ENCODE measurements around the gene MAST4. TPM values are rescaled to one million over a fixed set of nuclear protein-coding genes. Genes with fewer than 3 reads are reported as not detected.

MAST4 gene
- total RNA-seq, 1 donor from 2014 or later, result 11.3 TPM

GRCh38 chr5:66915531-66915930 lies 319.3 kb downstream of the MAST4 start:
- Mint-ChIP-seq H3K27me3 (ENCODE audit: low read depth) (no peaks in the 10 kb centered on the region), H3K9me3 (ENCODE audit: low read depth) (no peaks in the 10 kb centered on the region), H3K4me3 (ENCODE audit: unreplicated experiment) (no peak overlapping the region), H3K4me1 (ENCODE audit: low read depth) (no peaks in the 10 kb centered on the region), H3K36me3 (ENCODE audit: low read depth) (no peaks in the 10 kb centered on the region), H3K27ac (ENCODE audit: unreplicated experiment) (no peak overlapping the region)
- DNase-seq (ENCODE audit: low spot score), result no peak
- TF ChIP-seq, protein P1, sequence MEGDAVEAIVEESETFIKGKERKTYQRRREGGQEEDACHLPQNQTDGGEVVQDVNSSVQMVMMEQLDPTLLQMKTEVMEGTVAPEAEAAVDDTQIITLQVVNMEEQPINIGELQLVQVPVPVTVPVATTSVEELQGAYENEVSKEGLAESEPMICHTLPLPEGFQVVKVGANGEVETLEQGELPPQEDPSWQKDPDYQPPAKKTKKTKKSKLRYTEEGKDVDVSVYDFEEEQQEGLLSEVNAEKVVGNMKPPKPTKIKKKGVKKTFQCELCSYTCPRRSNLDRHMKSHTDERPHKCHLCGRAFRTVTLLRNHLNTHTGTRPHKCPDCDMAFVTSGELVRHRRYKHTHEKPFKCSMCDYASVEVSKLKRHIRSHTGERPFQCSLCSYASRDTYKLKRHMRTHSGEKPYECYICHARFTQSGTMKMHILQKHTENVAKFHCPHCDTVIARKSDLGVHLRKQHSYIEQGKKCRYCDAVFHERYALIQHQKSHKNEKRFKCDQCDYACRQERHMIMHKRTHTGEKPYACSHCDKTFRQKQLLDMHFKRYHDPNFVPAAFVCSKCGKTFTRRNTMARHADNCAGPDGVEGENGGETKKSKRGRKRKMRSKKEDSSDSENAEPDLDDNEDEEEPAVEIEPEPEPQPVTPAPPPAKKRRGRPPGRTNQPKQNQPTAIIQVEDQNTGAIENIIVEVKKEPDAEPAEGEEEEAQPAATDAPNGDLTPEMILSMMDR (IDR thresholded peaks at IDR 0.05), result no peak

DNA sequence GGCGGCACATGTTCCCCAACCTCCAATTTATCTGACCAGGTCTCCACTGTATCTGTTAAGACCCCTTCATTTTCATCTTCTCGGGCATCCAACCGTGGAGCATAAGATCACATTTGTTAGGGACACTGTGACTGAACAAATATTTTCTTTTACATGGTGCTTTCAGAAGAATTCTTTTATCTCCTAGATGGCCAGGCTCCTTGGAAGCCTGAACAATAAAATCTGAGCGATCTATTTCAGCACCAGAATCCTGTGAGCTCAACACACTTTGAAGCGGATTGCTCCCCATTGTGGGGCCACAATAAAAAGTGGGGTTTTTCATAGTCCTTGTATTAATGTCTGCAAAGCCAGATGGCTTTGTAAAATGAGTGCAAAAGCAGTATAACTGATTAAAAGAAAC lies 326.7 kb downstream of the MAST4 start:
- no peaks in the 10 kb centered on the region for H3K4me1 Mint-ChIP-seq (ENCODE audit: low read depth)
- TF ChIP-seq, protein P1 (IDR thresholded peaks at IDR 0.05), result no peak
- no peaks in the 10 kb centered on the region for H3K36me3 Mint-ChIP-seq (ENCODE audit: low read depth)
- H3K27ac Mint-ChIP-seq (ENCODE audit: unreplicated experiment), result no peak overlapping the region
- no peak overlapping the region for H3K4me3 Mint-ChIP-seq (ENCODE audit: unreplicated experiment)
- H3K9me3 Mint-ChIP-seq (ENCODE audit: low read depth), result no peaks in the 10 kb centered on the region
- DNase-seq (ENCODE audit: low spot score), result no peak
- no peaks in the 10 kb centered on the region for H3K27me3 Mint-ChIP-seq (ENCODE audit: low read depth)

GRCh38 chr5:66923457-66923856 lies 327.3 kb downstream of the MAST4 start:
- H3K27me3 Mint-ChIP-seq (ENCODE audit: low read depth), result no peaks in the 10 kb centered on the region
- TF ChIP-seq, protein P1 (IDR thresholded peaks at IDR 0.05), result no peak
- H3K27ac Mint-ChIP-seq (ENCODE audit: unreplicated experiment), result no peak overlapping the region
- no peak for DNase-seq (ENCODE audit: low spot score)
- no peaks in the 10 kb centered on the region for H3K36me3 Mint-ChIP-seq (ENCODE audit: low read depth)
- H3K4me3 Mint-ChIP-seq (ENCODE audit: unreplicated experiment), result no peak overlapping the region
- H3K4me1 Mint-ChIP-seq (ENCODE audit: low read depth), result no peaks in the 10 kb centered on the region
- H3K9me3 Mint-ChIP-seq (ENCODE audit: low read depth), result no peaks in the 10 kb centered on the region

GRCh38 chr5:66923922-66924321 lies 327.7 kb downstream of the MAST4 start:
- TF ChIP-seq, protein P1 (IDR thresholded peaks at IDR 0.05), result no peak
- H3K4me3 Mint-ChIP-seq (ENCODE audit: unreplicated experiment), result no peak overlapping the region
- H3K27me3 Mint-ChIP-seq (ENCODE audit: low read depth), result no peaks in the 10 kb centered on the region
- no peaks in the 10 kb centered on the region for H3K9me3 Mint-ChIP-seq (ENCODE audit: low read depth)
- no peak for DNase-seq (ENCODE audit: low spot score)
- H3K27ac Mint-ChIP-seq (ENCODE audit: unreplicated experiment), result no peak overlapping the region
- no peaks in the 10 kb centered on the region for H3K36me3 Mint-ChIP-seq (ENCODE audit: low read depth)
- no peaks in the 10 kb centered on the region for H3K4me1 Mint-ChIP-seq (ENCODE audit: low read depth)

DNA sequence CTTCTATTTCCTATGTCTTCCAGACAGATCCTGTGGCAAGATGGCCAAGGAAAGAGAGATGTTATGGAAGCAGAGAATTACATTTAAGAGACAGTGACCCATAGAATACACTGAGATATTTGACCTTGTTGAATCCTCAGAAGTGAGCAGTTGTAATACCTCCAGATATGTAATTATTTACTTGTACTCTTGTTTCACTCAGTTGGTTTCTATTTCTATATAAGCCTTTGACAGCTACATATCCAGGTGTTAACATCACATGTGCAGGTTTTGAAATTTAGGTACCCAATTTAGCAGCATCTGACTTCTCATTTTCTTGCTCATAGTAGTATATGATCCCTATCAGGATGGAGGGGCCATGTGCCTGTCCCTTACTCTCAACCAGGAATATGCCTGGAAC lies 330.9 kb downstream of the MAST4 start:
- DNase-seq (ENCODE audit: low spot score), result no peak
- TF ChIP-seq, protein P1 (IDR thresholded peaks at IDR 0.05), result no peak
- H3K27me3 Mint-ChIP-seq (ENCODE audit: low read depth), result no peaks in the 10 kb centered on the region
- H3K27ac Mint-ChIP-seq (ENCODE audit: unreplicated experiment), result no peak overlapping the region
- no peak overlapping the region for H3K4me3 Mint-ChIP-seq (ENCODE audit: unreplicated experiment)
- H3K4me1 Mint-ChIP-seq (ENCODE audit: low read depth), result peaks cover under 1% of the 10 kb centered on the region
- no peaks in the 10 kb centered on the region for H3K9me3 Mint-ChIP-seq (ENCODE audit: low read depth)
- no peaks in the 10 kb centered on the region for H3K36me3 Mint-ChIP-seq (ENCODE audit: low read depth)
